Vagina (tissue), 2 donors: Measurements from ENCODE around the gene C10orf90.

Experiments used
- CTCF ChIP-seq, 3 experiments: fragments of 450-650 bp in 2 of 3; fragments of 200-600 bp in 1 of 3; sonication (generic) in 1 of 3; IDR thresholded peaks; one replicate each; pipeline ENCODE4 v1.5.1; 2017 to 2019; ENCODE audit warnings: antibody characterized with exemption in 3 of 3, mild to moderate bottlenecking in 2 of 3, moderate library complexity in 2 of 3
- POLR2A ChIP-seq, 2 donors: fragments of 450-650 bp; IDR thresholded peaks; one replicate each; pipeline ENCODE4 v1.6.1; 2017; ENCODE audit warnings: antibody characterized with exemption in 2 of 2, mild to moderate bottlenecking in 2 of 2, moderate library complexity in 2 of 2

DNA sequence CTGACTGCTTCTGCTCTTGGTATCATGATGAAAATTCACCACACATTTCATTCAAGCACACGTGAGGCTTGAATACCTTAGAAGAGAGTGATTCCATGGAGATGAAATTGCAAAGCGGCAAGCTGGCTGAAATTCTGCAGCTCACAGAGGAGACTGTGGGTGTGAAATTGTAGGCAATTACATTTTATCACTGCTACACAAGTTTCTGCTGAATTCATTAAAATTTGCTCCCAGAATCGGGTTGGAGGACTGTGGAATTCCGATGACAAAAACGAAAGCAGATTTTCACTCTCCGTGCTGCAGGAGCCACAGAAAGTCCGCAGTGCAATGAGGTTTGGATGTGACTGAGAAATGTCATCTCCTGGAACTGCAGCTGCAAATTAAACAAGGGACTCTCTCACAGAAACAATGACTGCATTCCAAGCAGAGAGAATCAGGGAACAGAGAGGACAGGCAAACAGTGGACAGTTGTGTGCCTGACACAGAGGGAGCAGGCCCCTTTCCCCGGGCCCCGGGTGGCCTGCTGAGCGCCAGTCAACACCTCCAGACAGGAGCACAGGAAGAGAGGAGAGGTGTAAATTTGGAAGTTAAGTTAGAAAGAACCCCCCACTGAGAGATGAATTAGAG, 109.1 kb downstream of the C10orf90 start:
- no peak for TF ChIP-seq POLR2A (IDR thresholded peaks at IDR 0.05)
- TF ChIP-seq CTCF (IDR thresholded peaks at IDR 0.05): no peak
